HTR-8/SVneo (cell line): Measurements from ENCODE around the gene ZDHHC16.
A peak's percentile ranks its signal among the peaks of the same experiment; 100 is the strongest.

Source experiments
- DNase-seq: peaks from one replicate; pipeline ENCODE4 v3.0.0; 2011; ENCODE audit warnings: low spot score, mixed read lengths; ENCODE audit not compliant: insufficient read length
- FAIRE-seq: peaks from 2 replicates; lab custom pipeline; 2011; peaks lifted over from hg19 to GRCh38; lab: Jason Lieb, UNC

The ZDHHC16 gene

GRCh38 chr10:97428572-97428981 lies 17.4 kb upstream of the ZDHHC16 start:
- no peak for FAIRE-seq
- DNase-seq = no peak

GRCh38 chr10:97434055-97434454 lies 11.9 kb upstream of the ZDHHC16 start:
- no peak for DNase-seq
- FAIRE-seq = no peak

- no peak for FAIRE-seq
These were observed 11.4 kb upstream of the ZDHHC16 start for GRCh38 chr10:97434557-97434956.

DNA sequence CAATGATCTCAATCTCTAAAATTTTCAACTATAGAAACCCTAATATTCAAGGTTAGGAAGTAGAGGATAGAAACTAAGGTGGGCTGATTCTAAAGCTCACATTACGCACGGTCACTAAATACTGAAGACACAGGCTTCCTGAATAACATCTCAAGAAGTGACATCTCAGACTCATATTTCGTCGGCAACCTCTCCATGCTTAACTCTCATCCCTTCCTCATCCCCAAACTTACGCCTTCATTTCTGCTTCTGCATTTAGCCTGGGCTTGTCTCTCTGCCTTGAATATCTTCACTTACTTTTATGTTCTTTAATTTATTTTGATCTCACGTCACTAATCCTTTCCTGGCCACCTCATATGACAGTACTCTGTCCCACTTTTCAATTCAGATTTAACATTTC lies 10.8 kb upstream of the ZDHHC16 start:
- no peak for FAIRE-seq

More at GRCh38 chr10:97434557-97434956, 11.4 kb upstream of the ZDHHC16 start:
- no peak for DNase-seq

GRCh38 chr10:97442277-97442676 lies 3.7 kb upstream of the ZDHHC16 start:
- FAIRE-seq (no peak), DNase-seq (no peak)

More for the DNA sequence above, 10.8 kb upstream of the ZDHHC16 start:
- no peak for DNase-seq

- DNase-seq (no peak), FAIRE-seq (no peak)
These were observed 1.8 kb upstream of the ZDHHC16 start for GRCh38 chr10:97444212-97444611.

DNA sequence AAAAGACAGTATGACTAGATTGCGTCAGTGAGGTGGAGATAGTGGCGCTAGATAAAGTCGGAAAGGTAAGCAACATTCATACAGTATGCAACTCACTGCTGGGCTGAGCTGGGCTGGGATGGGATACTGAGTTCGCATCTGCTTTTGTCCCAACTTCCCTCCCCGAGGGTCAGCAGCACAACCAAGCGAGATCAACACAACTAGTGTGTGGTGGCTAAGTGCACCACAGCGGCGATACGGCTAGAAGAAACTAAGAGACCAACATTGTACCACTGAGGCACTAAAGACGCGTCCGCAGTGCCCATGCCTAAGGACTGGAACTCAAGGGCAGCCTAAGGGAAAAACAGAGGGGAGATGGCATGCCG lies 636 bp upstream of the ZDHHC16 start:
- DNase-seq (no peak), FAIRE-seq (no peak)

DNA sequence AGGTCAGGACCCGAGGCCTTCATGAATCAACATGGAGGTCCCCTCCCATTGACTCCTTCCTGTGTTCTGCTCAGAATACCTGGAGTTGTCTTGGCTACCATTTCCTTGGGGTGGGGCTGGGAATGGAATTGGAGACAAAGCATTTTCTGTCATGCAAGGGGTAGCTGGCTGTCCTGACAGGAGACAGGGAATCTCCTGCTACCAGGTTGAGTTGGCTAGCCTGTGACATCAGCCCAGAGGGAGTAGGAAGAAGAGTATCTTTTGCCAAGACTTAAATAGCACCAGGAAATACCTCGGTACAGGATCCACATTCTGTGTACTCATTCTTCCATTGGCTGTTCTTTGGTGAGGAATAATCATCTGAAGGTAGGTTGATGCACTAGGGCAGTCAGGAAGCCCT lies 4.9 kb downstream of the ZDHHC16 start:
- FAIRE-seq = no peak
- DNase-seq = no peak

DNA sequence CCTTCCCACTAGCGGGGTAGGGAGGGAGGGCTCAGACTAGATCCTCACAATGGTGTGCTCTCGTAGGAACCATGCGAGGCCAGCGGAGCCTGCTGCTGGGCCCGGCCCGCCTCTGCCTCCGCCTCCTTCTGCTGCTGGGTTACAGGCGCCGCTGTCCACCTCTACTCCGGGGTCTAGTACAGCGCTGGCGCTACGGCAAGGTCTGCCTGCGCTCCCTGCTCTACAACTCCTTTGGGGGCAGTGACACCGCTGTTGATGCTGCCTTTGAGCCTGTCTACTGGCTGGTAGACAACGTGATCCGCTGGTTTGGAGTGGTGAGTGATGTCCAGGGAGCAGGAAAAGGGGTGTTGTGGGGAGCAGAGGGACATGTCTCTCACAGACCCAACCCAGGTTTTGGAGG lies 5.6 kb downstream of the ZDHHC16 start:
- no peak for FAIRE-seq
- DNase-seq = no peak

GRCh38 chr10:97452352-97452751 lies 6.4 kb downstream of the ZDHHC16 start:
- FAIRE-seq (no peak), DNase-seq (no peak)

DNA sequence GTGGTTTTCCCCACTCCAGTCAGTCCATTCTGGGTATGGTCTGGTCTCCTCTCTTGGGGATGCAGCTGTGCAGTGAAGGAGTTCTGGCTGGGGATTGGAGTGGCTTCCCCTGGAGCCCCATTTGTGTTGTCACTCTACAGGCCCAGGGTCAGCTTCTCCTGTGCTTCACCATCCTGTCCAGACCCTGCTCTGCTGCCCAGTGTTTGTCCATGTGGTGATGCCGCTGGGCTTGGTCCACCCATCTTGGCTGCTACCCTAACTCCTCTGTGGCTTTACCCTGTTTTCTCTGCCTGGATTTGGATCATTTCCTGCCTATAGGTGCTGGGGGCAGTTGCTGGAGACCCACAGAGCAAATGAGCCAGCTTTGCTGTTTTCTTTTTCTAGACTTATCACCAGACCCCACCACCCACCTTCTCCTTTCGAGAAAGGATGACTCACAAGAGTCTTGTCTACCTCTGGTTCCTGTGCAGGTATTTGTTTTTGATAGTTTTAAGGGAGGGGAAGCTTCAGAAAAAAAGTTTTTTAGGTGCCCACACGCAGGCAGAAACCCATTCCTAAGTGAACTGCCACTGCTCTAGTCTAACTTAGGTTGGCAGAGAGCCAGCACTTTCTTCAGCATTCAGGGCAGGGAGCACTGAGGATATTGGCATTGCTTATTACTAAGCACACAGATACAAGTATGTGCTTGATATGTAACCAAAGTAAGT lies 8.5 kb downstream of the ZDHHC16 start:
- no peak for DNase-seq
- no peak for FAIRE-seq

DNA sequence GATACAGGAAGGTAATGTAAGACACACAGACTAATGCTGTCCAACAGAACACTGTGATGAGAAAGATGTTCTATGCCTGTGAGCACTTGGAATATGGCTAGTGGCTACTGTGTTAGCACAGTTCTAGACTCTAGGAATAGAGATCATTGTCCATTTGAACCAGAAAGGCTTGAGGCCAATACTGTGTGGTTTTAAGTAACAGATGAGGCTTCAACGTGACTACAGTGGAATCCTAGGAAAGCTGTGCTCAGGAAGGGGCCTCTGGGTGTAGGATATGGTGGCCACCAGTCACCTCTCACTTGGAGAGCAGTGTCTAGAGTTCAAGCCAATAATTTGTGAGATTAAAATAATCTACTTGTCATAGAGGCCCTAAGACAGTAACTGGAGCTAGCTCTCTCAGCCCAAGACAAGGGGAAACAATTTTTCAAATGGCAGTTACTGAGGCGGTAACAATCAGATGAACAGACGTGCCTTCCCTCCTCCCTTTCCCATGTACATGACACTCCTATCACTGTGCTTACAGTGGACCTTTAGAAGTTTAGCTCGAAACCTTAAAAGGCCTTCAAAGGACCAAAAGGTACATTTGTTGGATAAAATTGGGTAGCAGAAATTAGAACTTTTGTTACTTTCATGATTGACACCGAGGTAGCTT lies 10.2 kb downstream of the ZDHHC16 start:
- DNase-seq = no peak
- FAIRE-seq = no peak

DNA sequence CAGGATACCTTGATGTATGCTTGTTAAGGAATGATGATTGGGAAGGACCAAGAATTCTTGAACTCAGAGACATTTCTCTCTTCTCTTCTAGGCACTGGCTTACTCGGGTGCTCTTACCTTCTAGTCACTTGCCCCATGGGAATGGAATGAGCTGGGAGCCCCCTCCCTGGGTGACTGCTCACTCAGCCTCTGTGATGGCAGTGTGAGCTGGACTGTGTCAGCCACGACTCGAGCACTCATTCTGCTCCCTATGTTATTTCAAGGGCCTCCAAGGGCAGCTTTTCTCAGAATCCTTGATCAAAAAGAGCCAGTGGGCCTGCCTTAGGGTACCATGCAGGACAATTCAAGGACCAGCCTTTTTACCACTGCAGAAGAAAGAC lies 10.7 kb downstream of the ZDHHC16 start:
- no peak for FAIRE-seq
- no peak for DNase-seq

DNA sequence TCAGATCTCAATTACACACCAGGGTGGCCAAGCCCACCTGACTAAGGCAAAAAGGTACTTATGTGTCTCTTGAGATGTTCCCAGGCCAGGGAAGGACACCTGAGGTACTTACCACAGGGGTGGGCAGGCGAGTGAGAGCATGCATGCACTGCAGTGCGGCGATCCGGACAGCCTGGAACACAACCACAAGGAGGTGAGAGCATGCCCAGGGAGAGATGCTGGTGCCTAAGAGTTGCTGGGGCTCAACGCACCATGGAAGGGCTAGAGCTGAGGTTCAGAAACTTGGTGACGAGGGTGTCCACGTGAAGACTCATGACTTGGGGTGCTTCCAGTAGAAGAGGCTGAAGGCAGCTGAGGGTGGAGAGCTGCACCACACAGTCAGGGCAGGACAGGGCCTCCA lies 13.1 kb downstream of the ZDHHC16 start:
- no peak for DNase-seq
- no peak for FAIRE-seq

DNA sequence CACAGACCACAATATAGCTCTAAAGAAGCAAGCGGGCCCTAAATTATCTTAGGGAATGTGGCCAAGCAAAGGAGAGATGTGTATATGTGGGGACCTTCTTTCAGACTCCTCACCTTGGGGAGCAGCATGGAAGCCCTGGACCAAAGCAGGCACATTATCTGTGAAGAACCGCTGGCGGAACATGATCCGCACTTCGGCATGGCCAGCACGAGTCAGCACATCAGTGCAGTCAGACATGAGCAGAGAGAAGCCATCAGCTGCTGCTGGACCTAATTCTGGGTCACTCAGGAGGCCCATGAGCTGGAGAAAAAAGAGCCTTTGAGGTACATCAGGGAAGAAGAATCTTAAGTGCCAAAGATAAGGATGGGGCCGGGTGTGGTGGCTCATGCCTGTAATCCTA lies 14.0 kb downstream of the ZDHHC16 start:
- FAIRE-seq (no peak), DNase-seq (no peak)

DNA sequence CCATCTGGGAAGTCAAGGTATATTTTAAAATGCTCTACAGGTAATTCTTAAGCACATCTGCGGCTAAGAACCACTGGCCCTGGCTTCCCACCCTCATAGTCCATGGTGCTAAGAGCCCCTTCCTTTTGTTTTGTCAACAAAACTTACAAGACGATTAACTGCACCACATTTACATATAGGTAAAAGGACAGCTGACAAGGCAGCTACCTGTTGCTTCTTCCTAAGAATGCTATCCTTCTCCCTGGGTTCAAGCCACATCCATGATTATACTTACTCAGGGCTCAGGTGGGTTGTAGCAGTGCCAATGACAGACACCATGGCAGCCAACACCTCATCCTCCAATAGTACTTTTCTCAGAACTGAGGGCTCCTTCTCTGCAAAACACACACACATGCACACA lies 16.3 kb downstream of the ZDHHC16 start:
- no peak for FAIRE-seq

DNA sequence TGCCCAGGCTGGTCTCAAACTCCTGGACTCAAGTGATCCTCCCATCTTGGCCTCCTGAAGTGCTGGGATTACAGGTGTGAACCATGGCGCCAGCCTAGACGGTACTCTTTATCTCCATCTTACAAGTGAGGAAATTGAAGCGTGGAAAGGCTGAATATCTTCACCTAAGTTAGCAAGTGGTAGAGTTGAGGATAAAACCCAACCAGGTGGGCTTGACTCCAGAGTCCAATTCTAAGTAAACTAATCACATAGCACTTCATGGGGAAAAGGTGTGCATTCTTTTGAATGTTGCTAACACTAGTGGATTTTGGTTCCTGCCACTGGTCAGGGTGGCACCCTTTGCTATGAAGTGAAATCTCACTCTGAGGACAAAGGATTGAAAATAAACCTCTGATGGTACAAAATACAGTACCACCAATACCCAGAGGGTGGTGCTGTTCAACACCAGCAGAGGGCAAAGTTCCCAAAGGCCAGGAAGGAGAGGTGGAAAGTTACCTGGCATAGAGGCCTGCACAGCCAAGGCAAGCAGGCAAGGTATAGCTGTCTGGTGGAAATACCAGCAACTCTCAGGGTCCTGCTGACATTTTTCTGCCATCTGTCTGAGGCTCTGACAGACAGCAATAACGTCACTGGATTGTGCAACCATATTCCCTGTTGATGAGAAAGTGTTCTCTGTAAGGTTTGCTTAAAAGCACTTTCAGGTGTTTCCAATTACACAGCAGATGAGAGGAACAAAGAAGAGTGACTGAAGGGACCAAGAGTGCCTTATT lies 17.6 kb downstream of the ZDHHC16 start:
- FAIRE-seq (peak; percentile 83), DNase-seq (peak; percentile 54)

More for the DNA sequence above, 16.3 kb downstream of the ZDHHC16 start:
- no peak for DNase-seq

DNA sequence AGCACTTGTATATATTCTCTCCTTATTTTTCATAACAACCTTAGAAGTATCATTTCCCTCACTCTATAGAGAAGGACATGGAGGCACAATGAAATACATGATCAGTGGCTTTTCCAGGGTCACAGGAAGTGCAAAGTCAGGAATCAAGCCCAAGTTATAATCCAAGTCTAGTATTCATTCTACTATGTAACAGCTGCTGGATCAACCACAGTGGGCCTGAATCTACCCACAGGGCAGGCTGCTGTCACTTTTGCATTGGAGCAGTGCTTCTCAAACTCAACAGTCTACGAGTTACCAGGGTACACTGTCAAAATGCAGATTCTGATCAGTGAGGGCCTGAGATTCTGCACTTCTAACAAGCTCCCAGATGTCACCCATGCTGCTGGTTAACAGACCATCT lies 18.3 kb downstream of the ZDHHC16 start:
- DNase-seq (no peak), FAIRE-seq (no peak)

DNA sequence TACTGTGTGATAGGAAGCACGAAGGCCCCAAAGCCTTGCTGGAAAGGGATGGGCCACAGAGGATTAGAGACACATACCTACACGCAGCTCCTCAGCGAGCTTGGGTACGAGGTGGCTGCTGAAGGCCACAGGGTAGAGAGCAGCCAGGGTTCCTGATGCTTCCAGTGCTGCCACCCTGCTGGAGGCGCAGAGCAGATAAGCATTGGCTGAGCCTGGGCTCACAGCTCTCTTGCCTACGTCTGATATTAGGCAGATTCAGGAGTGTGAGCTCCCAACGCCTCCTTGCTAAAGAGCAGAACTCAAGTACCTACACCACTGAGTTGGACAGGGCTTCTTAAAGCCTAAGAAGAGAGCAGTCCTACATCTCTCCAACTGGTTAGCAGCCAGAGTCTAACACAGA lies 20.0 kb downstream of the ZDHHC16 start:
- FAIRE-seq = no peak
- no peak for DNase-seq

DNA sequence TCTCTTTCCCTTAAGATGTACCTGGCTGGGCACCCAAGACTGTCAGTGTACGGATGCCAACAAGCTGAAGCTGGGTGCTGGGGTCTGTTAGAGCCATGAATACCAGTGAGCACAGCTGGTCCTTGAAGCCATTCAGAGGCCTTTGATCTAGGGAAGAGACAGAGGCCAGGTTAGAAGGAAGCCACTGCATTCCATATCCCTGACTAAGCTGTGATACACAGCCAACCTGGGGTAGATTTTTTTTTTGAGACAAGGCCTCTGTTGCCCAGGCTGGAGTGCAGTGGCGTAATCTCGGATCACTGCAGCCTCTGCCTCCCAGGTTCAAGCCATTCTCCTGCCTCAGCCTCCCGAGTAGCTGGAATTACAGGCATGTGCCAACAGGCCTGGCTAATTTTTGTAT lies 20.8 kb downstream of the ZDHHC16 start:
- DNase-seq (no peak), FAIRE-seq (no peak)

DNA sequence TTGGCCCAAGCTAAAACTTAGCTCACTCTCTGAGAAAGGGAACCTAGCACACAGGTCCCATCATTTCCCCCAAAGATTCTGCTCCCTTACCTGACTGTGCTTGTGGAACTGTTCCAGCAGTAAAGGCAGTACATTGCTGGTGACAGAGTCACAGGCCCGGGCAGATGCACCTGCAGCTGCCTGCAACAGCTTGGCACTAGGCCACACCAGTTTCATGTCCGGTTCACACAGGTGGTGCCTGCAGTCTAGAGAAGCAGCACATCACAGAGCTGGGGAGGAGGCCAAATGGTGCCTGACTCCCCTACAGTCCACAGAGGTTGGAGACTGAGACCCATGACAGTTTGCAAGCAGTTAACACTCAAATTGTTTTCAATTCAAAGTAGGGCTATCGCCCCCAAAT lies 22.2 kb downstream of the ZDHHC16 start:
- DNase-seq = no peak
- no peak for FAIRE-seq
